ENCODE data around the gene GUCY1A2. TPM values are rescaled to one million over a fixed set of nuclear protein-coding genes. Genes with fewer than 3 reads are reported as not detected.
"Not testable (repeated sequence)": the region's sequence is repeated elsewhere in the genome, so short reads cannot be mapped to it uniquely, and the experiment has no call there.

Gene GUCY1A2, protein sequence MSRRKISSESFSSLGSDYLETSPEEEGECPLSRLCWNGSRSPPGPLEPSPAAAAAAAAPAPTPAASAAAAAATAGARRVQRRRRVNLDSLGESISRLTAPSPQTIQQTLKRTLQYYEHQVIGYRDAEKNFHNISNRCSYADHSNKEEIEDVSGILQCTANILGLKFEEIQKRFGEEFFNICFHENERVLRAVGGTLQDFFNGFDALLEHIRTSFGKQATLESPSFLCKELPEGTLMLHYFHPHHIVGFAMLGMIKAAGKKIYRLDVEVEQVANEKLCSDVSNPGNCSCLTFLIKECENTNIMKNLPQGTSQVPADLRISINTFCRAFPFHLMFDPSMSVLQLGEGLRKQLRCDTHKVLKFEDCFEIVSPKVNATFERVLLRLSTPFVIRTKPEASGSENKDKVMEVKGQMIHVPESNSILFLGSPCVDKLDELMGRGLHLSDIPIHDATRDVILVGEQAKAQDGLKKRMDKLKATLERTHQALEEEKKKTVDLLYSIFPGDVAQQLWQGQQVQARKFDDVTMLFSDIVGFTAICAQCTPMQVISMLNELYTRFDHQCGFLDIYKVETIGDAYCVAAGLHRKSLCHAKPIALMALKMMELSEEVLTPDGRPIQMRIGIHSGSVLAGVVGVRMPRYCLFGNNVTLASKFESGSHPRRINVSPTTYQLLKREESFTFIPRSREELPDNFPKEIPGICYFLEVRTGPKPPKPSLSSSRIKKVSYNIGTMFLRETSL
- total RNA-seq, result 1 to 10 TPM in 1 of 4 donors, under 1 TPM in 3; 0.37 to 2.0 (median 0.67) TPM

DNA sequence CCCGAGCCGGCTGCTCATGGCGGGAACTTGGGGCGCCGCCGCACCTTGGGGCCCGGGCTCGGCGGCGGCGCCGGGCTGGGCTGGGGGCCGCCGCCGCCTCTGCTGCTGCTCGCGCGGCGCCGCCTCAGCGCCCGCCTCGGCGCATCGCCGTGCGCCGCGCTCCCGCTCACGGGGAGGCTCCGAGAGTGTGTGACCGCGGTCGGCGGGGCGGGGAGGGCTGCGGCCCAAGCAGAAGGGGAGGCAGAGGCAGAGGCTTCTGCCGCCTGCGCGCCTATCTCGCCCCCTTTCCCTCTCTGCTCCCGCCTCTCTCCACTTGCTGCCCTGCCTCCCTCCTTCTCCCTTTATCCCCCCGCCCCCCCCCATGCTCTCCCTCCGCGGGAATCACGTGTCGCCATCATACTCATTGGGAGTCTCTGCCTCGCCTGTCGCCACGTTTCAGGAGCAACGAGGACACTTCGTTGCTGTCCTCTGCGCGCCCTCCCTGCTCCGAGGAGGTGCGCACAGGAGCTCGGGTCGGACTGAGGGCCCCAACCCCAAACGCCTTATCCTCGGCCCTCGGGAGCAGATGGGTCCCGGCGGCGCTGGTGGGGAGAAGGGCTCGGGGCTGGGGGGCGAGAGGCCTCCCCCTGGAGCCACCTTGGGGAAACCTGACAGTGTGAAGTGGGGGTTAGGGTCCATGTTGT is at the start of gene GUCY1A2:
Gene GUCY1A2, minus strand, starts transcription at position 258 of the 683 bp plus-strand sequence. CDS start 421 bp downstream, outside the sequence.
- peaks cover 64% of the 10 kb centered on the region for H3K27me3 ChIP-seq
- H3K27ac ChIP-seq, result no peak within 1 kb of the TSS
- TF ChIP-seq EP300 (IDR thresholded peaks at IDR 0.05; ENCODE audit: low read depth) (no peak), POLR2A (IDR thresholded peaks at IDR 0.05) (no peak), POLR2AphosphoS5 (IDR thresholded peaks at IDR 0.05) (no peak)
- TF ChIP-seq, protein P1, sequence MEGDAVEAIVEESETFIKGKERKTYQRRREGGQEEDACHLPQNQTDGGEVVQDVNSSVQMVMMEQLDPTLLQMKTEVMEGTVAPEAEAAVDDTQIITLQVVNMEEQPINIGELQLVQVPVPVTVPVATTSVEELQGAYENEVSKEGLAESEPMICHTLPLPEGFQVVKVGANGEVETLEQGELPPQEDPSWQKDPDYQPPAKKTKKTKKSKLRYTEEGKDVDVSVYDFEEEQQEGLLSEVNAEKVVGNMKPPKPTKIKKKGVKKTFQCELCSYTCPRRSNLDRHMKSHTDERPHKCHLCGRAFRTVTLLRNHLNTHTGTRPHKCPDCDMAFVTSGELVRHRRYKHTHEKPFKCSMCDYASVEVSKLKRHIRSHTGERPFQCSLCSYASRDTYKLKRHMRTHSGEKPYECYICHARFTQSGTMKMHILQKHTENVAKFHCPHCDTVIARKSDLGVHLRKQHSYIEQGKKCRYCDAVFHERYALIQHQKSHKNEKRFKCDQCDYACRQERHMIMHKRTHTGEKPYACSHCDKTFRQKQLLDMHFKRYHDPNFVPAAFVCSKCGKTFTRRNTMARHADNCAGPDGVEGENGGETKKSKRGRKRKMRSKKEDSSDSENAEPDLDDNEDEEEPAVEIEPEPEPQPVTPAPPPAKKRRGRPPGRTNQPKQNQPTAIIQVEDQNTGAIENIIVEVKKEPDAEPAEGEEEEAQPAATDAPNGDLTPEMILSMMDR (IDR thresholded peaks at IDR 0.05), result no peak
- no peak for DNase-seq
- peak within 1 kb of the TSS in 3 of 4 donors; percentile 31 to 50 (median 40) for H3K4me3 ChIP-seq
- in situ Hi-C loops (cut with MboI; ENCODE audit: low pct_ligation_motif_present in 1 of 4, low pct_unique_long_range_greater_than_20kb in 1 of 4, low sequenced_read_pairs in 3 of 4), result no loop called here
- peaks cover 0 to 11% (median 8%) of the 10 kb centered on the region in 4 donors for H3K4me1 ChIP-seq
- intact Hi-C loops (cut with DNase I; ENCODE audit: low total_unique reads), result no loop called here
- no peaks in the 10 kb centered on the region for H3K9me3 ChIP-seq
- WGBS, 2 donors (ENCODE audit: low coverage in 1 of 2), result 5% methylated on average over 54 of the region's 67 CpGs; no CpG with 5 or more reads in 1 of the 2 donors
- H3K36me3 ChIP-seq, result no peaks in the 10 kb centered on the region

DNA sequence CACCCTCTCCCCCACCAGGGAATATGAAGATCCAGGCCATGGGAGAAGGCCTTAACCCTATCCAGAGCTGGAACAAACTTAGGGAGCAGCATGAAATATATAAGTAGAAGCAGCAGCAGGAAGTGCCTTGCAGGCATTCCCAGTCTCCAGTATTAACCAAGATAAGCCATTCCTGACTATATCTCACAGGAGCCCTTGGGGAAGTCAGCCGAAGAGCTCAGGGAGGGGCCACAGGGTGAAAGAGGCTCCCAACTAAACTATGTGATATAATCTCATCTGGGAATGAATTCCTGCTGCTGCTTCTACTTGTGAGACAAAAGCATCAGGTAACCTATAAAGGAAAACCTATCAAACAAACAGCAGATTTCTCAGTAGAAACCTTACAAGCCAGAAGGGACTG is 36.1 kb upstream of the GUCY1A2 start:
- Histone ChIP-seq H3K9me3 (peaks cover 0 to 8% of the 10 kb centered on the region in 2 donors), H3K4me1 (no peaks in the 10 kb centered on the region), H3K4me3 (no peak overlapping the region), H3K27me3 (no peaks in the 10 kb centered on the region), H3K27ac (no peak overlapping the region), H3K36me3 (no peaks in the 10 kb centered on the region)
- intact Hi-C loops (cut with DNase I; ENCODE audit: low total_unique reads) (no loop called here), in situ Hi-C loops (cut with MboI; ENCODE audit: low pct_ligation_motif_present in 1 of 4, low pct_unique_long_range_greater_than_20kb in 1 of 4, low sequenced_read_pairs in 3 of 4) (no loop called here)
- no peak for DNase-seq
- WGBS, 2 donors (ENCODE audit: low coverage in 1 of 2), result 77% methylated on average over 1 of the region's 1 CpG; no CpG with 5 or more reads in 1 of the 2 donors
- TF ChIP-seq POLR2AphosphoS5 (IDR thresholded peaks at IDR 0.05) (no peak), EP300 (IDR thresholded peaks at IDR 0.05; ENCODE audit: low read depth) (no peak), POLR2A (IDR thresholded peaks at IDR 0.05) (no peak)
- TF ChIP-seq, protein P1 (IDR thresholded peaks at IDR 0.05), result no peak

DNA sequence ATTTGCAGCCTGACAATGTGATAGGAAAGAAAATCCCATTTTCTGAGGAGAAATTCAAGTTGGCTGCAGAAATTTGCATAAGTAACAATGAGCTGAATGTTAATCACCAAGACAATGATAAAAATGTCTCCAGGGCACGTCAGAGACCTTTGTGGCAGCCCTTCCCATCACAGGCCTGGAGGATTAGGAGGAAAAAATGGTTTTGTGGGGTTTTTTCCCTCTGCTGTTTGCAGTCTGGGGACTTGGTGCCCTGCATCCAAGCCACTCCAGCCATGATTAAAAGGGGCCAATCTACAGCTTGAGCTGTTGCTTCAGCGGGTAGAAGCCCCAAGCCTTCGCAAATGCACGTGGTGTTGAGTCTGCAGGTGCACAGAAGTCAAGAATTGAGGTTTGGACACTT is 33.1 kb upstream of the GUCY1A2 start:
- H3K9me3 ChIP-seq; intact Hi-C loops (cut with DNase I; ENCODE audit: low total_unique reads); H3K36me3 ChIP-seq; H3K27me3 ChIP-seq; H3K27ac ChIP-seq; H3K4me3 ChIP-seq; in situ Hi-C loops (cut with MboI; ENCODE audit: low pct_ligation_motif_present in 1 of 4, low pct_unique_long_range_greater_than_20kb in 1 of 4, low sequenced_read_pairs in 3 of 4); H3K4me1 ChIP-seq; DNase-seq: not testable (repeated sequence)
- 17 to 56% methylated on average over 1 to 4 of the region's 4 CpGs for WGBS, 2 donors (ENCODE audit: low coverage in 1 of 2)

DNA sequence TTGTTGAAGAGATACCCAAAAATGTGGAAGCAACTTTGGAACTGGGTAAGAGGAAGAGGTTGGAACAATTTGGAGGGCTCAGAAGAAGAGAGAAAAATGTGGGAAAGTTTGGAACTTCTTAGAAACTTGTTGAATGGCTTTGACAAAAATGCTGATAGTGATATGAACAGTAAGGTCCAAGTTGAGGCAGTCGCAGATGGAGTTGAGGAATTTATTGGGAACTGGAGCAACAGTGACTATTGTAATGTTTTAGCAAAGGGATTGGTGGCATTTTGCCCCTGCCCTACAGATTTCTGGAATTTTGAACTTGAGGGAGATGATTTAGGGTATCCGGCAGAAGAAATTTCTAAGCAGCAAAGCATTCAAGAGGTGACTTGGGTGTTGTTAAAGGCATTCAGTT is 32.6 kb upstream of the GUCY1A2 start:
- H3K27me3 ChIP-seq; H3K36me3 ChIP-seq; H3K9me3 ChIP-seq; H3K4me1 ChIP-seq; DNase-seq; H3K27ac ChIP-seq; intact Hi-C loops (cut with DNase I; ENCODE audit: low total_unique reads); in situ Hi-C loops (cut with MboI; ENCODE audit: low pct_ligation_motif_present in 1 of 4, low pct_unique_long_range_greater_than_20kb in 1 of 4, low sequenced_read_pairs in 3 of 4); H3K4me3 ChIP-seq: not testable (repeated sequence)
- WGBS, 2 donors (ENCODE audit: low coverage in 1 of 2), result 88 to 94% methylated on average over 2 of the region's 2 CpGs

DNA sequence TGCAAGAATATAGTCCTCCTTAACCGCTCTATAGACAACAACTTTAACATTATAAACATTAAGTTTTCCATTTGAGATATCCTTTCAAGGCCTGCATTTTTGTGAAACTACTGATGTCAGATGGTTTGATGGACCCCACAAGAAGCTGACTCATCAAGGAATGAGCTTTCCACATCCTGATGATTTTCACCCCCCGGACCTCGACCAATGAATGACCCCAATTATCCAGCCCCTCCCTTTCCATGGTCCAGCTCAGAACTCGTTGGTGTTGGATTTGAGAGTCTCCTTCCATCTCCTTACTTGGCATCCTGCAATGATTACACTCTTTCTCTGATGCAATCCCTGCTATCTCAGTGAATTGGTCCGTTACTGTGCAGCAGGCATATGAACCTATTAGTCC is 31.8 kb upstream of the GUCY1A2 start:
- Histone ChIP-seq H3K9me3 (peaks cover 0 to 8% of the 10 kb centered on the region in 2 donors), H3K4me3 (no peak overlapping the region), H3K27me3 (no peaks in the 10 kb centered on the region), H3K4me1 (no peaks in the 10 kb centered on the region), H3K27ac (no peak overlapping the region), H3K36me3 (no peaks in the 10 kb centered on the region)
- intact Hi-C loops (cut with DNase I; ENCODE audit: low total_unique reads), result no loop called here
- TF ChIP-seq POLR2A (IDR thresholded peaks at IDR 0.05) (no peak), POLR2AphosphoS5 (IDR thresholded peaks at IDR 0.05) (no peak)
- in situ Hi-C loops (cut with MboI; ENCODE audit: low pct_ligation_motif_present in 1 of 4, low pct_unique_long_range_greater_than_20kb in 1 of 4, low sequenced_read_pairs in 3 of 4), result no loop called here
- DNase-seq, result no peak
- WGBS, 2 donors (ENCODE audit: low coverage in 1 of 2), result 67% methylated on average over 2 to 5 of the region's 5 CpGs

Data from transverse colon (tissue), 4 donors.